ENCODE data around the gene LAPTM5. TPM values are rescaled to one million over a fixed set of nuclear protein-coding genes. Genes with fewer than 3 reads are reported as not detected.

Gene LAPTM5
- total and polyA plus RNA-seq, 3 donors from 2014 or later = 2.0 to 46.9 (median 16.3) TPM

DNA sequence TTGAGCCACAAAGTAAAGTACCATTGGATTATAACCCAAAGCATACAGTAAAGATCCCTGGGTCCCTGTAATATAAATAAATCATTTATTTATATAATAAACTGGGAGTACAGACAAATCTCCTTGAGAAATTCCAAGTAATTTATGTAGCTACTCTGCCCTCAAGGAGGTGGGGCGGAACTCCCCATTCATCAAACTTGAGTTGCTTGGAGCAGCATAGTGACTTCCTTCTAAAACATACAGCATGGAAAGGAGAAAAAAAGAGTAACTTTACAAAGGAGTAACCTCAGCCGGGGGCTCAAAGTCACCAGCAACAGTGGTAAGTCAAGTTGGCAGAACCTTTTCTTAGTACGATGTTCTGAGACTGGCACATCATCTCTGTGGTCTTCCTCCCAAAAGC, 4.5 kb downstream of the LAPTM5 start:
- 64 to 83% methylated on average over 3 of the region's 3 CpGs for WGBS, 2 donors
- TF ChIP-seq, protein P1, sequence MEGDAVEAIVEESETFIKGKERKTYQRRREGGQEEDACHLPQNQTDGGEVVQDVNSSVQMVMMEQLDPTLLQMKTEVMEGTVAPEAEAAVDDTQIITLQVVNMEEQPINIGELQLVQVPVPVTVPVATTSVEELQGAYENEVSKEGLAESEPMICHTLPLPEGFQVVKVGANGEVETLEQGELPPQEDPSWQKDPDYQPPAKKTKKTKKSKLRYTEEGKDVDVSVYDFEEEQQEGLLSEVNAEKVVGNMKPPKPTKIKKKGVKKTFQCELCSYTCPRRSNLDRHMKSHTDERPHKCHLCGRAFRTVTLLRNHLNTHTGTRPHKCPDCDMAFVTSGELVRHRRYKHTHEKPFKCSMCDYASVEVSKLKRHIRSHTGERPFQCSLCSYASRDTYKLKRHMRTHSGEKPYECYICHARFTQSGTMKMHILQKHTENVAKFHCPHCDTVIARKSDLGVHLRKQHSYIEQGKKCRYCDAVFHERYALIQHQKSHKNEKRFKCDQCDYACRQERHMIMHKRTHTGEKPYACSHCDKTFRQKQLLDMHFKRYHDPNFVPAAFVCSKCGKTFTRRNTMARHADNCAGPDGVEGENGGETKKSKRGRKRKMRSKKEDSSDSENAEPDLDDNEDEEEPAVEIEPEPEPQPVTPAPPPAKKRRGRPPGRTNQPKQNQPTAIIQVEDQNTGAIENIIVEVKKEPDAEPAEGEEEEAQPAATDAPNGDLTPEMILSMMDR (IDR thresholded peaks at IDR 0.05) = no peak
- no peak for TF ChIP-seq POLR2A (IDR thresholded peaks at IDR 0.05)
- no peak overlapping the region for H3K27ac ChIP-seq
- no peaks in the 10 kb centered on the region for H3K36me3 ChIP-seq (ENCODE audit: low read depth, missing control alignments)
- H3K4me3 ChIP-seq = no peak overlapping the region
- DNase-seq = no peak
- intact Hi-C loops (cut with DNase I; ENCODE audit: low total_unique reads) = no loop called here
- no peaks in the 10 kb centered on the region for H3K9me3 ChIP-seq
- no peaks in the 10 kb centered on the region for H3K27me3 ChIP-seq
- H3K4me1 ChIP-seq = no peaks in the 10 kb centered on the region

DNA sequence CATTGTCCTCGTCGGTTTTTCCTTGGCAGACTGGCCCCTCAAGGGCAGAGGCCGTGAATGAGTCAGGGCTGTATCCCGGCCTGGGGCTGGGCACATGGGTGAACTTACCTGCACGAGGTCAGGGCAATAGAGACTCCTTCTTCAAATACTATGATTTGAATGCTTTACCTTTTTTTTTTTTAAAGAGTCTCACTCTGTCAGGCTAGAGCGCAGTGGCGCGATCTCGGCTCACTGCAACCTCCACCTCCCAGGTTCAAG, 5.0 kb downstream of the LAPTM5 start:
- Histone ChIP-seq H3K36me3 (ENCODE audit: low read depth, missing control alignments) (no peaks in the 10 kb centered on the region), H3K4me1 (no peaks in the 10 kb centered on the region), H3K27ac (no peak overlapping the region), H3K9me3 (no peaks in the 10 kb centered on the region), H3K27me3 (no peaks in the 10 kb centered on the region), H3K4me3 (no peak overlapping the region)
- intact Hi-C loops (cut with DNase I; ENCODE audit: low total_unique reads) = no loop called here
- WGBS, 2 donors = 81 to 92% methylated on average over 9 of the region's 9 CpGs
- no peak for TF ChIP-seq POLR2A (IDR thresholded peaks at IDR 0.05)
- TF ChIP-seq, protein P1 (IDR thresholded peaks at IDR 0.05) = no peak
- no peak for DNase-seq

DNA sequence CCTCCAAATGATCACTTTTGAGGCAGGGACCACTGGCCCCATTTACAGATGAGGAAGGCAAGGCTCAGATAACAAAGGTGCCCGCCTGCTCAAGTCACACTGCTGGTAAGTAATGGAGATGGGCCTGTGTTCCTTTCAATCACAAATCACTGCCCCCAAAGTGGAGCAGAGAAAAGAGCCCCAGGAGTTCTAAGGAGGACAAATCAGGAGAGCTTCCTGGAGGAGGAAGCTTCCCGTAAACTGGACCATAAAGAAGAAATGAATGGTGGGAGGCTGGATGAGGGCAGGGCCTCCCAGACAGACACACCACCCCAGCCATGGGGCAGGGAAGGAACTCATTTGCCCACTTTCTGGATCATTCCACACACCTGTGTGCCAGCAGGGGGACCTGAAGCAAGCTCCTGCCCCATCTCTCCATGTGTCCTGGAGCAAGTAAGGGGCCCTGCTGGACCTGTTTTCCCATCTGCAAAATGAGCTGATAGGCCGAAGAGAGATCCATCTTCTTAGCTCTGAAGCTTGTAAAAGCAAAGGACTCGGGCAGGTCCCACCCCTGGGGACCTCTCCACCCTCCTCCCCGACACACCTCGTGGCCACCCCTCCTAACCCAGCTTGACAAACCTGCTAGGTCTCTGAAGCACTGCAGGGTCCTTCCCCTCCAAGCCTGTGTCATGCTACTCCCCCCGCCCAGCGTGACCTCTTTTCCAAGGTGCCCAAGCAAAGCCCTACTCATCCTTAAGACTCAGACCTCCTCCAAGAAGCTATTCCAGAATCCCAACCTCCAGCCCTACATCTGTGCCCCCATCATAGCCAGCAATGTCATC, 5.5 kb downstream of the LAPTM5 start:
- Histone ChIP-seq H3K27ac (no peak overlapping the region), H3K4me3 (no peak overlapping the region), H3K27me3 (no peaks in the 10 kb centered on the region), H3K9me3 (no peaks in the 10 kb centered on the region), H3K36me3 (ENCODE audit: low read depth, missing control alignments) (no peaks in the 10 kb centered on the region), H3K4me1 (no peaks in the 10 kb centered on the region)
- 86 to 94% methylated on average over 3 to 8 of the region's 8 CpGs for WGBS, 2 donors
- DNase-seq = no peak
- intact Hi-C loops (cut with DNase I; ENCODE audit: low total_unique reads) = no loop called here
- no peak for TF ChIP-seq POLR2A (IDR thresholded peaks at IDR 0.05)
- TF ChIP-seq, protein P1 (IDR thresholded peaks at IDR 0.05) = no peak

DNA sequence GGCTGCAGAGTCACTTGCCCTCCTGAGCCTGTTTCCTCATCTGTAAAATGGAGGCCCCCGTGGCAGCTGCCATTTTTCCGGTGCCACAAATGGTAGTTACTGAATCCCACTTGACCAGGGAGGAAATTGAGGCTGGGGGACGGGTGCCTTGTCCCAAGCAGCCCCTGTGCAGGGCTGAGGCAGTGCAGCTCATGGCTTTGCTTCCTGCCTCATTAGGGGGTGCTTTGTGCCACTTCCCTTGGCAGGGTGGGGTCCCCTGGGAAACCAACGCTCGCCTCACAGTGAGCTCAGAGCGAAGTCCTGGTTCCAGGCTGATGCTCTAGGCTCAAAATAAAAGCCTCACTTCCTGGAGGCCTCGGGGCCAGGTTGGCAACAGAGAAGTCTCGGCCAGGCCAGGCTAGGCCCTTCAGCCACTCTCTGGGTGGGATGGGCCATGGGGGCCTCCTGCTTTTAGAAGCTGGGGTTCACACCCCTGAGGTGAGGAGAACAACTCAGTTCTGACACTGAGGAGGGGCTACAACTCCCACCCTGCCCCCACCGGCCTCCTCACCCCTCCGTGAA, 6.8 kb downstream of the LAPTM5 start:
- WGBS, 2 donors = 77 to 93% methylated on average over 6 to 10 of the region's 10 CpGs
- Histone ChIP-seq H3K9me3 (no peaks in the 10 kb centered on the region), H3K36me3 (ENCODE audit: low read depth, missing control alignments) (no peaks in the 10 kb centered on the region), H3K4me3 (no peak overlapping the region), H3K27ac (no peak overlapping the region), H3K4me1 (no peaks in the 10 kb centered on the region), H3K27me3 (no peaks in the 10 kb centered on the region)
- TF ChIP-seq POLR2A (IDR thresholded peaks at IDR 0.05) = no peak
- TF ChIP-seq, protein P1 (IDR thresholded peaks at IDR 0.05) = no peak
- intact Hi-C loops (cut with DNase I; ENCODE audit: low total_unique reads) = no loop called here
- no peak for DNase-seq
